CD4-positive, alpha-beta T cell (primary cell): ENCODE measurements around the gene MYBPC3. TPM values are rescaled to one million over a fixed set of nuclear protein-coding genes. Genes with fewer than 3 reads are reported as not detected.
"Not testable (repeated sequence)": the region's sequence is repeated elsewhere in the genome, so short reads cannot be mapped to it uniquely, and the experiment has no call there.

ENCODE experiments used
- ATAC-seq: fragments of 200-7000 bp; cut with Tn5 transposase; one replicate; pipeline ENCODE4 v1.10.0; 2022; ENCODE audit warnings: mild to moderate bottlenecking; ENCODE audit not compliant: poor library complexity
- CTCF ChIA-PET: fragments of 350-600 bp; sonication (Branson Sonifier 250); formaldehyde crosslinking; loops from one replicate; lab custom pipeline; 2021; ENCODE audit warnings: antibody characterized with exemption, inconsistent platforms; lab: Charles Lee
- POLR2A ChIA-PET: fragments of 350-600 bp; sonication (Branson Sonifier 250); formaldehyde crosslinking; loops from one replicate; lab custom pipeline; 2021; ENCODE audit warnings: antibody characterized with exemption, inconsistent platforms; lab: Charles Lee
- DNase-seq, 14 experiments: peaks; one replicate each; pipeline ENCODE4 v3.0.0-alpha.2; 2013 to 2020; ENCODE audit warnings: mixed read lengths in 2 of 14
- H3K27ac ChIP-seq, 2 donors: one replicate each; pipeline versions ENCODE4 v1.5.1 to v1.7.0; 2013; ENCODE audit warnings: low read length in 2 of 2, low read depth in 1 of 2, mild to moderate bottlenecking in 1 of 2
- H3K27me3 ChIP-seq, 2 experiments: 1 replicate in 1 of 2; 2 replicates in 1 of 2; pipeline versions ENCODE4 v1.6.1 to v1.7.0; 2013; ENCODE audit warnings: low read length in 2 of 2, control low read depth in 1 of 2, mild to moderate bottlenecking in 1 of 2, moderate library complexity in 1 of 2; ENCODE audit not compliant: insufficient read depth in 2 of 2, control insufficient read depth in 1 of 2
- H3K36me3 ChIP-seq: one replicate; pipeline ENCODE4 v1.6.1; 2013; ENCODE audit warnings: low read length, control low read depth; ENCODE audit not compliant: insufficient read depth
- H3K4me1 ChIP-seq: one replicate; pipeline ENCODE4 v1.6.1; 2013; ENCODE audit warnings: low read length, control low read depth; ENCODE audit not compliant: insufficient read depth
- H3K4me3 ChIP-seq: one replicate; pipeline ENCODE4 v1.5.1; 2013; ENCODE audit warnings: mild to moderate bottlenecking, low read length, moderate library complexity
- H3K9me3 ChIP-seq, 2 experiments: 1 replicate in 1 of 2; 2 replicates in 1 of 2; pipeline versions ENCODE4 v1.6.1 to v1.7.0; 2013; ENCODE audit warnings: low read length in 2 of 2, mild to moderate bottlenecking in 2 of 2, control low read depth in 1 of 2, moderate library complexity in 1 of 2; ENCODE audit not compliant: control insufficient read depth in 1 of 2, insufficient read depth in 1 of 2
- H3K27ac Mint-ChIP-seq: one replicate; pipeline ENCODE4 v1.8.0; 2020; ENCODE audit warnings: mixed read lengths
- H3K27me3 Mint-ChIP-seq: one replicate; pipeline ENCODE4 v1.8.0; 2021; ENCODE audit warnings: mixed read lengths
- H3K36me3 Mint-ChIP-seq: one replicate; pipeline ENCODE4 v1.8.0; 2021; ENCODE audit warnings: low read depth, mixed read lengths
- H3K4me1 Mint-ChIP-seq: one replicate; pipeline ENCODE4 v1.8.0; 2021; ENCODE audit warnings: low read depth, mixed read lengths
- H3K4me3 Mint-ChIP-seq: one replicate; pipeline ENCODE4 v1.8.0; 2020; ENCODE audit warnings: mild to moderate bottlenecking, mixed read lengths
- H3K9me3 Mint-ChIP-seq: one replicate; pipeline ENCODE4 v1.8.0; 2020; ENCODE audit warnings: mixed read lengths
- intact Hi-C, 2 experiments: fragments of 100-400 bp; cut with DNase I in 1 of 2; cut with micrococcal nuclease in 1 of 2; formaldehyde crosslinking; loops; one replicate each; pipeline versions ENCODE4 v1.15.1 to v1.9.0; 2023 to 2025; cut with DNase I, micrococcal nuclease
- total RNA-seq, 174 experiments: library from RNA in 2 of 174; stranded (reverse) in 2 of 174; gene quantifications; one replicate each; pipeline ENCODE4 v1.2.3 and lab custom pipeline; 2021 to 2026
- TF ChIP-seq, protein P1 (sequence below): fragments of 200-600 bp; IDR thresholded peaks from one replicate; pipeline ENCODE4 v1.8.0; 2022; ENCODE audit warnings: antibody characterized with exemption, mild to moderate bottlenecking

Gene MYBPC3
- total RNA-seq, 2 experiments from 2014 or later = not detected

GRCh38 chr11:47324520-47324919 is 28.0 kb downstream of the MYBPC3 start:
- H3K36me3 Mint-ChIP-seq = peaks cover 71% of the 10 kb centered on the region
- Histone ChIP-seq H3K27me3 (no peaks in the 10 kb centered on the region), H3K36me3 (peaks cover 30% of the 10 kb centered on the region), H3K4me3 (no peak overlapping the region), H3K9me3 (no peaks in the 10 kb centered on the region), H3K27ac (no peak overlapping the region), H3K4me1 (no peaks in the 10 kb centered on the region)
- no peak overlapping the region for H3K4me3 Mint-ChIP-seq
- TF ChIP-seq, protein P1, sequence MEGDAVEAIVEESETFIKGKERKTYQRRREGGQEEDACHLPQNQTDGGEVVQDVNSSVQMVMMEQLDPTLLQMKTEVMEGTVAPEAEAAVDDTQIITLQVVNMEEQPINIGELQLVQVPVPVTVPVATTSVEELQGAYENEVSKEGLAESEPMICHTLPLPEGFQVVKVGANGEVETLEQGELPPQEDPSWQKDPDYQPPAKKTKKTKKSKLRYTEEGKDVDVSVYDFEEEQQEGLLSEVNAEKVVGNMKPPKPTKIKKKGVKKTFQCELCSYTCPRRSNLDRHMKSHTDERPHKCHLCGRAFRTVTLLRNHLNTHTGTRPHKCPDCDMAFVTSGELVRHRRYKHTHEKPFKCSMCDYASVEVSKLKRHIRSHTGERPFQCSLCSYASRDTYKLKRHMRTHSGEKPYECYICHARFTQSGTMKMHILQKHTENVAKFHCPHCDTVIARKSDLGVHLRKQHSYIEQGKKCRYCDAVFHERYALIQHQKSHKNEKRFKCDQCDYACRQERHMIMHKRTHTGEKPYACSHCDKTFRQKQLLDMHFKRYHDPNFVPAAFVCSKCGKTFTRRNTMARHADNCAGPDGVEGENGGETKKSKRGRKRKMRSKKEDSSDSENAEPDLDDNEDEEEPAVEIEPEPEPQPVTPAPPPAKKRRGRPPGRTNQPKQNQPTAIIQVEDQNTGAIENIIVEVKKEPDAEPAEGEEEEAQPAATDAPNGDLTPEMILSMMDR = no peak
- no peaks in the 10 kb centered on the region for H3K9me3 Mint-ChIP-seq
- H3K4me1 Mint-ChIP-seq = no peaks in the 10 kb centered on the region
- ChIA-PET POLR2A (no interaction called here), CTCF (no interaction called here)
- H3K27me3 Mint-ChIP-seq = no peaks in the 10 kb centered on the region
- DNase-seq (no peak), ATAC-seq (no peak)
- H3K27ac Mint-ChIP-seq = no peak overlapping the region
- intact Hi-C loops = no loop called here

- no peaks in the 10 kb centered on the region for H3K4me1 ChIP-seq
- TF ChIP-seq, protein P1 = no peak
- no peak overlapping the region for H3K4me3 ChIP-seq
- H3K27me3 Mint-ChIP-seq = no peaks in the 10 kb centered on the region
- H3K9me3 Mint-ChIP-seq = no peaks in the 10 kb centered on the region
- ATAC-seq = no peak
- intact Hi-C loops = no loop called here
- H3K27me3 ChIP-seq = no peaks in the 10 kb centered on the region
- no peak for DNase-seq
- H3K27ac Mint-ChIP-seq = peak overlapping the region; percentile 51
- no peaks in the 10 kb centered on the region for H3K4me1 Mint-ChIP-seq
- ChIA-PET CTCF (interaction anchor here (0.6 kb wide), 1 partner anchor 296 kb away, joined by 4 read pairs; no protein-coding TSS in a partner anchor), POLR2A (no interaction called here)
- H3K27ac ChIP-seq = no peak overlapping the region
- no peak overlapping the region for H3K4me3 Mint-ChIP-seq
- peaks cover 63% of the 10 kb centered on the region for H3K36me3 ChIP-seq
- no peaks in the 10 kb centered on the region for H3K9me3 ChIP-seq
- H3K36me3 Mint-ChIP-seq = peaks cover 74% of the 10 kb centered on the region
These were observed 34.3 kb downstream of the MYBPC3 start for GRCh38 chr11:47318166-47318565.

DNA sequence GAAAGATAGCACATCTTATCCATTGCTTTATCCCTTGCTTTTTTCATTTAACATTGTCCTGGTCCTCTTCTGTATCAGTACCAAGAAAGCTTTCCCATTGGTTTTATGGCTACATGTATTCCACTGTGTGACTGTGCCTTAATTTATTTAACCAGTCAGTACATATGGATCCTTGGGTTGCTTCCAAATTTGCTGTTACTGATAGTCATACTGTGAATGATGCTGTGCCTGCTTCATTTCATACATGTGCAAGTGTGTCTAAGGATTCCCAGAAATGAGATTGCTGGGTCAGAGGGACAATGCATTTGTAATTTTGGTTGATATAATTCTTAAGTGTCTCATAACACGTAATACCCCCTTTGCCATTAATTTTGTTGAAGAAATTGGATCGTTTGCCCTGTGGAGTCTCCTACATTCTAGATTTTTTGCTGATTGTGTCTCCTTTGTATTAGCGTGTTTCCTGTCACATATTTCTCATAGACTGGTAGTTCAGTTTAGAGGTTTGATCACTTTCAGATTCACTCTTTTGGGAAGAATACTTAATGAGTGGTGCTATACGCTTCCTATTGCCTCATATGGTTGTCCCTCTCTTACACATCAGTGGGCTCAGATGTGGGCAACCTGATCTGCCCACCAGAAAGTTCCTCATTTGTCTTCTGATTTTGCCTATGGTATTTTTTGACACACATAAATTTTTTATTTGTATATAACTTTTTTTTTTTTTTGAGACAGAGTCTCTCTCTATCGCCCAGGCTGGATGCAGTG is 35.3 kb downstream of the MYBPC3 start:
- no peak overlapping the region for H3K27ac Mint-ChIP-seq

GRCh38 chr11:47316501-47316900 is 36.0 kb downstream of the MYBPC3 start:
- POLR2A ChIA-PET, H3K4me3 ChIP-seq, H3K27me3 Mint-ChIP-seq, H3K27ac Mint-ChIP-seq, H3K9me3 ChIP-seq, H3K4me1 ChIP-seq, ATAC-seq, H3K9me3 Mint-ChIP-seq, H3K4me1 Mint-ChIP-seq, CTCF ChIA-PET, H3K27ac ChIP-seq, intact Hi-C loops, H3K4me3 Mint-ChIP-seq, DNase-seq, H3K27me3 ChIP-seq: not testable (repeated sequence)
- peaks cover 76% of the 10 kb centered on the region for H3K36me3 Mint-ChIP-seq
- H3K36me3 ChIP-seq = peaks cover 72% of the 10 kb centered on the region

More for the DNA sequence above, 35.3 kb downstream of the MYBPC3 start:
- Histone ChIP-seq H3K36me3 (peaks cover 71% of the 10 kb centered on the region), H3K9me3 (no peaks in the 10 kb centered on the region), H3K4me1 (no peaks in the 10 kb centered on the region), H3K27ac (no peak overlapping the region), H3K4me3 (no peak overlapping the region), H3K27me3 (no peaks in the 10 kb centered on the region)
- intact Hi-C loops = no loop called here
- CTCF ChIA-PET = no interaction called here
- no peaks in the 10 kb centered on the region for H3K9me3 Mint-ChIP-seq
- peaks cover 76% of the 10 kb centered on the region for H3K36me3 Mint-ChIP-seq
- POLR2A ChIA-PET = no interaction called here
- TF ChIP-seq, protein P1 = no peak
- ATAC-seq (no peak), DNase-seq (no peak)
- H3K4me3 Mint-ChIP-seq = no peak overlapping the region
- H3K27me3 Mint-ChIP-seq = no peaks in the 10 kb centered on the region
- no peaks in the 10 kb centered on the region for H3K4me1 Mint-ChIP-seq
